ENCODE measurements around the gene PTBP1. TPM values are rescaled to one million over a fixed set of nuclear protein-coding genes. Genes with fewer than 3 reads are reported as not detected.
A peak's percentile ranks its signal among the peaks of the same experiment; 100 is the strongest.

The PTBP1 gene
- total and polyA plus RNA-seq, 9 of the 15 experiments (the other 6 are each of a cell fraction or from before 2014, with no cell fraction given): 14.0 to 759 (median 234) TPM

GRCh38 chr19:805166-805551, 7.9 kb downstream of the PTBP1 start:
- TF ChIP-seq RBM22 (IDR thresholded peaks at IDR 0.05; ENCODE audit: low read depth, low read length, poor library complexity, severe bottlenecking): peak; percentile 11
- TF ChIP-seq SPI1 (IDR thresholded peaks at IDR 0.05; ENCODE audit: borderline replicate concordance, low read depth, low read length): no peak
- no peak for TF ChIP-seq POLR2AphosphoS5 (IDR thresholded peaks at IDR 0.05; ENCODE audit: control insufficient read depth, insufficient read depth, low read depth, low read length)
- TF ChIP-seq POLR2G (IDR thresholded peaks at IDR 0.05; ENCODE audit: low read depth, low read length): peak; percentile 11; the same call in 1 of the 2 replicates
- TF ChIP-seq ZBTB33 (CRISPR knock-in tag; IDR thresholded peaks at IDR 0.05): peak; percentile 6; the same call in 1 of the 2 replicates
- TF ChIP-seq ATF2 (CRISPR knock-in tag; IDR thresholded peaks at IDR 0.05): 0 out of 2 replicates have a peak, but pooled peaks have one; percentile 25
- TF ChIP-seq E2F4 (CRISPR knock-in tag; IDR thresholded peaks at IDR 0.05; ENCODE audit: low read depth): no peak
- TF ChIP-seq NCOA1 (IDR thresholded peaks at IDR 0.05; ENCODE audit: low read depth): no peak
- Histone ChIP-seq H2AFZ (ENCODE audit: low read depth, low read length) (no peak overlapping the region), H3K36me3 (ENCODE audit: control insufficient read depth, insufficient read depth, low read length) (peaks cover 100% of the 10 kb centered on the region), H3K27ac (ENCODE audit: extremely low read depth, low read depth, low read length) (no peak overlapping the region), H3K4me3 (no peak overlapping the region), H3K9ac (ENCODE audit: insufficient read depth in 1 of 2, low read depth in 2 of 2, low read length in 2 of 2) (no peak overlapping the region; a peak in 1 of 4 replicates), H3K27me3 (ENCODE audit: control insufficient read depth in 2 of 2, insufficient read depth in 2 of 2, low read length in 2 of 2) (no peaks in the 10 kb centered on the region), H3K79me2 (ENCODE audit: control insufficient read depth, insufficient read depth, low read length) (peaks cover 89% of the 10 kb centered on the region), H4K20me1 (replicated peaks; ENCODE audit: control insufficient read depth, insufficient read depth, low read length) (peaks cover 45% of the 10 kb centered on the region), H3K9me1 (ENCODE audit: control insufficient read depth, insufficient read depth, low read length) (peaks cover 15% of the 10 kb centered on the region), H3K4me1 (replicated peaks in 1 of 2; ENCODE audit: control insufficient read depth in 2 of 2, insufficient read depth in 2 of 2, low read length in 2 of 2) (peaks cover 15 to 64% of the 10 kb centered on the region in 2 experiments), H3K9me3 (replicated peaks; ENCODE audit: control insufficient read depth, insufficient read depth, low read depth, low read length) (no peaks in the 10 kb centered on the region; the same call in 1 of the 2 replicates), H3K4me2 (ENCODE audit: insufficient read depth, low read length) (no peak overlapping the region)
- ChIA-PET CTCF (ENCODE audit: low intra/inter-chr PET ratio) (no interaction called here), POLR2A (interaction anchor here (1.4 kb wide), 1 partner anchor 10 kb away, joined by 4 read pairs; no protein-coding TSS in a partner anchor)
- FAIRE-seq: no peak
- WGBS (ENCODE audit: insufficient coverage, low coverage, missing lambda C conversion rate): over 99% methylated on average over 23 of the region's 33 CpGs
- intact Hi-C loops (cut with micrococcal nuclease) (no loop called here), in situ Hi-C loops (cut with MboI) (no loop called here)
- BruUV-seq (replicated peaks): no TSS peak
- peak in 2 of 4 experiments; percentile 30 to 32 for DNase-seq (ENCODE audit: extremely low read depth in 1 of 4, low spot score in 3 of 4)
- ATAC-seq: no peak

All from K562 (cell line).